Neural cell (in vitro differentiated cells): ENCODE measurements around the gene BCCIP. TPM values are rescaled to one million over a fixed set of nuclear protein-coding genes. Genes with fewer than 3 reads are reported as not detected.

Experiments used
- H2AFZ ChIP-seq: fragments of 200-600, 300-800 bp; sonication (generic), shearing (Covaris generic); 2 replicates; pipeline ENCODE4 v1.6.0; 2014; ENCODE audit warnings: low read depth, mild to moderate bottlenecking, antibody characterized with exemption, low read length, moderate library complexity
- H3F3A ChIP-seq: fragments of 200-600 bp; shearing (Covaris generic); 2 replicates; pipeline ENCODE4 v1.6.1; 2016; ENCODE audit warnings: mild to moderate bottlenecking, moderate library complexity, mixed read lengths, antibody characterized with exemption, low read length; ENCODE audit not compliant: insufficient read depth, poor library complexity, severe bottlenecking
- H3K27ac ChIP-seq: fragments of 200-600, 300-800 bp; sonication (generic), shearing (Covaris generic); 2 replicates; pipeline ENCODE4 v1.5.1; 2014; ENCODE audit warnings: mild to moderate bottlenecking, low read length, moderate library complexity
- H3K27me3 ChIP-seq: fragments of 300-800, 200-600 bp; sonication (generic), shearing (Covaris generic); 2 replicates; pipeline ENCODE4 v1.6.0; 2014; ENCODE audit warnings: mild to moderate bottlenecking, low read depth, low read length, moderate library complexity; ENCODE audit not compliant: insufficient read depth
- H3K36me3 ChIP-seq: fragments of 300-800, 200-600 bp; sonication (generic), shearing (Covaris generic); 2 replicates; pipeline ENCODE4 v1.5.1; 2014; ENCODE audit warnings: mild to moderate bottlenecking, antibody characterized with exemption, low read length, moderate library complexity; ENCODE audit not compliant: insufficient read depth
- H3K4me2 ChIP-seq: fragments of 300-800, 200-600 bp; sonication (generic), shearing (Covaris generic); 2 replicates; pipeline ENCODE4 v1.6.0; 2014; ENCODE audit warnings: mild to moderate bottlenecking, low read length
- H3K4me3 ChIP-seq: fragments of 300-800, 200-600 bp; sonication (generic), shearing (Covaris generic); 2 replicates; pipeline ENCODE4 v1.5.1; 2014; ENCODE audit warnings: mild to moderate bottlenecking, low read length, moderate library complexity
- H3K79me2 ChIP-seq: fragments of 200-600 bp; shearing (Covaris generic); replicated peaks from 2 replicates; pipeline ENCODE4 v1.6.0; 2014; ENCODE audit warnings: mild to moderate bottlenecking, low read length, moderate library complexity; ENCODE audit not compliant: insufficient read depth
- H3K9ac ChIP-seq: fragments of 300-800, 200-600 bp; sonication (generic), shearing (Covaris generic); 2 replicates; pipeline ENCODE4 v1.6.1; 2016; ENCODE audit warnings: mild to moderate bottlenecking, low read length, mixed read lengths
- H3K9me2 ChIP-seq: fragments of 200-600 bp; shearing (Covaris generic); 2 replicates; pipeline ENCODE4 v1.6.1; 2016; ENCODE audit warnings: mild to moderate bottlenecking, low read length, mixed read lengths; ENCODE audit not compliant: insufficient read depth
- H3K9me3 ChIP-seq: fragments of 200-600, 300-800 bp; sonication (generic), shearing (Covaris generic); 2 replicates; pipeline ENCODE4 v1.6.1; 2016; ENCODE audit warnings: mild to moderate bottlenecking, mixed run types, low read length, moderate library complexity, mixed read lengths
- H4K20me1 ChIP-seq: fragments of 200-600 bp; shearing (Covaris generic); 2 replicates; pipeline ENCODE4 v1.6.1; 2016; ENCODE audit warnings: mild to moderate bottlenecking, mixed run types; ENCODE audit not compliant: insufficient read depth
- CTCF ChIP-seq: fragments of 450-650 bp; IDR thresholded peaks from 2 replicates; pipeline ENCODE4 v1.5.1; 2014; ENCODE audit warnings: antibody characterized with exemption, mild to moderate bottlenecking, moderate library complexity; ENCODE audit not compliant: poor library complexity, severe bottlenecking
- EP300 ChIP-seq: fragments of 450-650 bp; conservative IDR thresholded peaks from 2 replicates; pipeline ENCODE4 v1.6.1; 2014; ENCODE audit warnings: antibody characterized with exemption, mild to moderate bottlenecking, moderate library complexity; ENCODE audit not compliant: poor library complexity, severe bottlenecking
- EZH2 ChIP-seq: fragments of 200-600, 300-800 bp; shearing (Covaris generic), sonication (generic); IDR thresholded peaks from 2 replicates; pipeline ENCODE4 v1.6.1; 2014; ENCODE audit warnings: antibody characterized with exemption, low read length, borderline replicate concordance, mild to moderate bottlenecking; ENCODE audit not compliant: insufficient read depth, poor library complexity, severe bottlenecking
- MXI1 ChIP-seq: fragments of 450-650 bp; conservative IDR thresholded peaks from 2 replicates; pipeline ENCODE4 v1.6.1; 2014; ENCODE audit warnings: antibody characterized with exemption, mild to moderate bottlenecking; ENCODE audit not compliant: poor library complexity, severe bottlenecking
- POLR2AphosphoS5 ChIP-seq: IDR thresholded peaks from 2 replicates; pipeline ENCODE4 v1.6.1; 2012
- RAD21 ChIP-seq: fragments of 450-650 bp; conservative IDR thresholded peaks from 2 replicates; pipeline ENCODE4 v1.6.1; 2014; ENCODE audit warnings: antibody characterized with exemption, mild to moderate bottlenecking, moderate library complexity
- REST ChIP-seq: IDR thresholded peaks from 2 replicates; pipeline ENCODE4 v1.6.1; 2012; ENCODE audit warnings: borderline replicate concordance
- SMC3 ChIP-seq: fragments of 450-650 bp; conservative IDR thresholded peaks from 2 replicates; pipeline ENCODE4 v1.6.1; 2014; ENCODE audit warnings: antibody characterized with exemption, mild to moderate bottlenecking, moderate library complexity; ENCODE audit not compliant: poor library complexity
- TAF1 ChIP-seq: IDR thresholded peaks from 2 replicates; pipeline ENCODE4 v1.6.1; 2012; ENCODE audit warnings: low read depth
- polyA plus RNA-seq: library from polyadenylated mRNA; depleted of rRNA; stranded (reverse); fragments of >200 nt; gene quantifications from 2 replicates; pipeline ENCODE4 v1.2.3, GENCODE V29; 2014

BCCIP gene
- polyA plus RNA-seq, 1 donor from 2014 or later, result 95.8 TPM

GRCh38 chr10:125838802-125839575 is 15.6 kb downstream of the BCCIP start:
- no peaks in the 10 kb centered on the region for H3K27me3 ChIP-seq
- H4K20me1 ChIP-seq, result no peaks in the 10 kb centered on the region
- H3K4me2 ChIP-seq, result no peak overlapping the region
- TF ChIP-seq RAD21 (no peak), SMC3 (no peak), REST (no peak)
- H3K9me3 ChIP-seq, result no peaks in the 10 kb centered on the region
- no peak overlapping the region for H3K27ac ChIP-seq
- no peaks in the 10 kb centered on the region for H3F3A ChIP-seq
- no peak overlapping the region for H3K9ac ChIP-seq
- H3K9me2 ChIP-seq, result no peaks in the 10 kb centered on the region
- H3K79me2 ChIP-seq, result no peaks in the 10 kb centered on the region
- H3K36me3 ChIP-seq, result peaks cover 4% of the 10 kb centered on the region
- no peak overlapping the region for H2AFZ ChIP-seq
- no peak overlapping the region for H3K4me3 ChIP-seq

GRCh38 chr10:125840406-125840805 is 17.1 kb downstream of the BCCIP start:
- H3K9ac ChIP-seq, result no peak overlapping the region
- no peak overlapping the region for H2AFZ ChIP-seq
- no peaks in the 10 kb centered on the region for H3K79me2 ChIP-seq
- no peaks in the 10 kb centered on the region for H3F3A ChIP-seq
- no peaks in the 10 kb centered on the region for H3K9me3 ChIP-seq
- no peaks in the 10 kb centered on the region for H3K9me2 ChIP-seq
- H4K20me1 ChIP-seq, result no peaks in the 10 kb centered on the region
- no peak overlapping the region for H3K4me2 ChIP-seq
- no peak overlapping the region for H3K27ac ChIP-seq
- no peaks in the 10 kb centered on the region for H3K27me3 ChIP-seq
- H3K4me3 ChIP-seq, result no peak overlapping the region
- no peak for TF ChIP-seq EP300
- no peak for TF ChIP-seq SMC3
- no peak for TF ChIP-seq CTCF
- TF ChIP-seq TAF1, result no peak
- TF ChIP-seq REST, result no peak
- TF ChIP-seq MXI1, result no peak
- TF ChIP-seq EZH2, result no peak
- no peak for TF ChIP-seq RAD21
- TF ChIP-seq POLR2AphosphoS5, result no peak
- H3K36me3 ChIP-seq, result peaks cover 4% of the 10 kb centered on the region
